HG02759 (cell line): ENCODE measurements around the gene GAA.

Experiments used
- ATAC-seq: cut with Tn5 transposase; IDR thresholded peaks from one replicate; pipeline ENCODE4 v1.9.1; 2021; ENCODE audit warnings: mild to moderate bottlenecking, moderate library complexity; ENCODE audit not compliant: unreplicated experiment

Gene GAA

GRCh38 chr17:80102664-80103448, 1.5 kb downstream of the GAA start:
- no peak for ATAC-seq

- ATAC-seq: no peak
Measured at GRCh38 chr17:80103449-80104085, 2.2 kb downstream of the GAA start.

GRCh38 chr17:80104321-80104955, 3.1 kb downstream of the GAA start:
- no peak for ATAC-seq

GRCh38 chr17:80104956-80105375, 3.6 kb downstream of the GAA start:
- ATAC-seq: no peak

GRCh38 chr17:80105762-80106161, 4.4 kb downstream of the GAA start:
- ATAC-seq: no peak

- no peak for ATAC-seq
Measured at GRCh38 chr17:80106176-80106575, 4.8 kb downstream of the GAA start.

GRCh38 chr17:80106751-80107150, 5.4 kb downstream of the GAA start:
- no peak for ATAC-seq

- ATAC-seq: no peak
Measured at GRCh38 chr17:80107231-80108021, 6.0 kb downstream of the GAA start.

- no peak for ATAC-seq
Measured at GRCh38 chr17:80108036-80108971, 6.9 kb downstream of the GAA start.

GRCh38 chr17:80109066-80109660, 7.8 kb downstream of the GAA start:
- ATAC-seq: no peak

- ATAC-seq: no peak
Measured at GRCh38 chr17:80109713-80110446, 8.5 kb downstream of the GAA start.

- no peak for ATAC-seq
Measured at GRCh38 chr17:80110447-80110812, 9.0 kb downstream of the GAA start.

- ATAC-seq: no peak
Measured at GRCh38 chr17:80110927-80111701, 9.7 kb downstream of the GAA start.

GRCh38 chr17:80111702-80112470, 10.5 kb downstream of the GAA start:
- no peak for ATAC-seq

GRCh38 chr17:80112471-80113032, 11.2 kb downstream of the GAA start:
- ATAC-seq: no peak

- no peak for ATAC-seq
Measured at GRCh38 chr17:80113033-80113484, 11.7 kb downstream of the GAA start.

GRCh38 chr17:80114758-80115157, 13.4 kb downstream of the GAA start:
- ATAC-seq: no peak
